ENCODE measurements around the gene TMOD4. TPM values are rescaled to one million over a fixed set of nuclear protein-coding genes. Genes with fewer than 3 reads are reported as not detected.

The TMOD4 gene
- total RNA-seq, 2 donors from 2014 or later, result not detected

DNA sequence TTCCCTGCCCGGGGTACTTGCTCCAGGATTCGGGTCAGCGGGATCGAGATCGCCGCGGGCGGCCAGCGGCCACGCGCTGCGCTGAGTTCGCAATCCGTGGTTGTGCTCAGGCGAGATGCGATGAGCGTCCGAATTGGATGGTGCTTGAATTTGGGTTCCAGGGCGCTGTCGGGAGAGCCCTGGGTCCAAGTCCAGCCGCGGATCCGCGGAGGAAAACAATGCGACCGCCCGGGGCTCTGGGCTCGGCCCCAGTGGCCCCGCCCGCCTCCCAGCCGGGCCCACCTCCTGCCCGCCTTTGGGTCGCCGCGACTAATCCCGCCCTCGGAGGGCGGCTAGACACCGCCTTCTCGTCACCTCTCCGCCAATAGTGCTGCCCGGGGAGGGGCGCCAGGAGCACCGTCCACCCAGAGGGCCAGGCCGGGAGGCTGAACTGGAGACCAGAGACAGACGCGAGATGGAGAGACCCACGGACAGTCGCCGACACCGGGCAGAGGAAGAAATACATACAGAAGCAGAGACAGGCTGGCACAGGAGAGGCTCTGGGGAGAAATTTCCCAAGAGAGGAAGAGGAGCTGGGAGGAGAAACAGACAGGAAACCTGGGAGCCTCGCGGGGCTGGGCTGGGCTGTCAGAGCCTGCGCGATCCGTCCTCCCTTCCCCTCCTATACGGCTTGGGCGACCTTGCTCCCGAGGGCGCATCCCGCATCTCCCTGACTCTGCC is 29.2 kb downstream of the TMOD4 start, which contains the start of gene SEMA6C:
SEMA6C (minus strand) TSS at position 220 of the 720 bp plus-strand sequence. CDS start 4,010 bp downstream, outside the sequence.
- DNase-seq, result peak; percentile 96
- intact Hi-C loops (cut with DNase I), result no loop called here
- ATAC-seq, result peak; percentile 95 to 97

DNA sequence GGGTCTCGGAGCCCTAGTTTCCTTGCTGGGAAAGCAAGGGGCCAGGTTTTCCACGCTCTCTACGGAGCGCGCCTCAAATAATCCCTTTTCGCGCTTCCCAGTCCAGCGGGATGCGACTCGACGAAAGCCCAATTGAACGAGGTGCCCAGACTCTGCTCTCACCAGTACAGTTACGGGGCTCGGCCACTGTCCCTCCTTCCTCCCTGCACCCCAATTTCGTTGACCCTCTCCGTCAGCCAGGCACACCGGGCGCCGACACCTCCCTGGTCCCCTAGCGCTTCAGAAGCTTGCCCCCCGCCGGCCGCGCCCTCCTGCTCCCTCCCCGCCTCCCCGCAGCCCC is 29.7 kb downstream of the TMOD4 start:
- intact Hi-C loops (cut with DNase I), result no loop called here
- ATAC-seq (peak; percentile 5 to 8), DNase-seq (no peak)

DNA sequence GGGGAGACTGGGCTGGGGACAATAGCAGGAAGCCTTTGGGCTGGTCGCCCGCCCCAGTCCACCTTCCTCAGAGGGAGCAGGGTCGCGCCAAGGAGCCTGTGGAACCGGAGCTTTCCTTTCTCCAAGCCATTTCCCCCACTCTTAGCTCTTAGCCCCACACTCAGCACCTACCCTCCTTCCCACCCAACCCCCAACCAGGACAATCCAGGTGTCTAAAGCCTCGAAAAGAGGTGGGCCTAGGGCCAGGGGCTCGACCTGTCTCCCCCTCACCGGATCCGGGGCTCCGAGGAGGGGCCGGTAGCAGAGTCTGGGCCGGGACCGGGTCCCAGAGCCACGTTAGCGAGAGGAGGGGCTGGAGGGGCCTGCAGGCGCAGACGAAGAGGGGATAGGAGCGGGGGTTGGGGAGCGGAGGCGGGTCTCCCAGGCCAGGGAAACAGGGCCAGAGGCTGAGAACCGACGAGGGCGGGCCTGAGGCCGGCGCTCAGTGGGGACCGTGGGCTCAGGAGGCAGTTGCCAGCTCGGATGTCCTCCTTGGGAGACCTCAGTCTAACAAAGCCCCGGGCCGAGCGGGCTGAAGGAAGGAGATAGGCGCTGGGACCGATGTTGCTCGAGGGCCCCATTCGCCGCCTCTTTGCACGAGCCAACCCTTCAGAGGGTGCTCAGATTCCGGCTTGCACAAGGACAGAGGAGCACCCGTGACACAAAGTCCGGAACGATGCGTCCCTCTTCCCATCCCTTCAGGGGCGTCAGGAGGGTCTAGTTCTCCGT is 30.3 kb downstream of the TMOD4 start:
- ATAC-seq (peak; percentile 7 to 13), DNase-seq (no peak)
- intact Hi-C loops (cut with DNase I), result no loop called here

DNA sequence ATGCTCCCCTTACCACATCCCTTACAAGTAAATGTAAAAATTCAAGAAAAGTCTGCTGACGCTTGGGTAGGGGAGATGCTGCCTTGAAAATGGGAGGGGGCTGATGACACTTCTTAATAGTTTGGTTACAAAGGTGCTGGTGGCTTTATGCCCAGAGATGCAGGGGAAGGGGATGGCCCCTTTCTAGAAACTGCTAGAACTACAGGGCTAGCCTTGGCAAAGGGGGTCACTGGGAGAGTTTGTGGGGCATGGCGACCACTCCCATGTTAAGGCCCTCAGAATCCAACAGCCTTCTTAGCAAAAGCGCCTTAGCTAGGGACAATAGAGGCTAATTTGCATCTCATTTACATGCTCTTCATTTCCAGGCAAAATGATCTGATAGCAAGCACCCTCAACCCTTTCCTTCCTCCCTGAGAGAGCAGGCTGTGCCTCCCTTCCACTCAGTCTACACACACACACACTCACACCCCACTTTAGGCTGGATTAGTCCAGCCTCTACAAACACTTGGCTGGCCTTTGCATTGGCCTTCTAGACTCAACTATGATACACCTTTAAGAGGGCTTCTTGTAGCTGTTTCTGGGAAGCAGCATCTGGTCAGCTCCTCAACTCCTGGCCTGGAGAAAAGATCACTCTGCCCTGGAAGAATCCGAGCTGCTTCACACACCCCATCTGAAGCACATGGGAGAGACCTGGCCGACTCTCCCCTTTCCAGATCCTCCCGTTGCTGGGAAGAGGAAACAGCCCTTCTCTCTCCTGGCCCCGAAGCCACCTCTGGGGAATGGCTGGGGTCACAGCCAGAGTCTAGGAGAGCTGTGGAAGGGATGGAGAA is 31.1 kb downstream of the TMOD4 start:
- ATAC-seq, result peak in 1 of 2 donors; percentile 4
- intact Hi-C loops (cut with DNase I), result no loop called here
- no peak for DNase-seq

DNA sequence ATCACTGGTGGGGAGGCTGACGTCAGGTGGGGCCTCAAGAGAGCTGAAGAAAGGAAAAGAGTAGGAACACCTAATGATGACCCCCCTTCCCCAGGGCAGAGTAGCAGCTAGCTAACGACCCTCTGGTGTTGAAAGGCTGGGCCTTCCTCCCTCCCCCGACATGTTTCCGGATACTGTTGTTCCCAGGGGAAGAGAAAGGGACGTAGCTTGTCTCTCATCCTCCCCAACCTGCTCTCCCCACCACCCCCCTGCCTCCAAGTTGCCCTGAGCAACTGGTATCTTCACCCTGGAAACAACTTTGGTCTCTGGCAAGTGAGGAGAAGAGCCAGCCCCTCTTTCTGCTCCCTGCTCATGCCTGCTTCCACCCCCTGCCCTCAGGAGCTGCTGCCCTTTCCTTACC is 31.8 kb downstream of the TMOD4 start:
- DNase-seq, result no peak
- intact Hi-C loops (cut with DNase I), result no loop called here
- no peak for ATAC-seq

DNA sequence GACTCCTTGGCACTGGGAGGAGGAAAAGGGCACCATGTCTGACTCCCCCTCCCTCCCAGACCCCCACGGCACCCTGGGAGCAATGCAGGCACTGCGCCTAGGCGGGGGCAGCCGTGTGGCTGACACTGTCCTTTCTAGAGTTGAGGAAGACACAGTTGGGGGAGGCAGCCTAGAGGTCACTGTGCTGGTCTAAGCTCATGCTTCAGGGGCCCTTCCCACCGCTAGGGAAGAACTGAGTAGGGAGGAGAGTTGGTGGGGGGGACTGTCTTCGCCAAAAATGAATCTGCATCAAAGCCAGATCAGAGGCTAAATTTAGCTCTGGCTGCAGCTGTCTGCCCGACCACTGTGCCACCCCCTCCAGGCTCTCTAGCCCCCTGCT is 32.7 kb downstream of the TMOD4 start:
- no peak for DNase-seq
- intact Hi-C loops (cut with DNase I), result no loop called here
- ATAC-seq, result peak in 1 of 2 donors; percentile 2

DNA sequence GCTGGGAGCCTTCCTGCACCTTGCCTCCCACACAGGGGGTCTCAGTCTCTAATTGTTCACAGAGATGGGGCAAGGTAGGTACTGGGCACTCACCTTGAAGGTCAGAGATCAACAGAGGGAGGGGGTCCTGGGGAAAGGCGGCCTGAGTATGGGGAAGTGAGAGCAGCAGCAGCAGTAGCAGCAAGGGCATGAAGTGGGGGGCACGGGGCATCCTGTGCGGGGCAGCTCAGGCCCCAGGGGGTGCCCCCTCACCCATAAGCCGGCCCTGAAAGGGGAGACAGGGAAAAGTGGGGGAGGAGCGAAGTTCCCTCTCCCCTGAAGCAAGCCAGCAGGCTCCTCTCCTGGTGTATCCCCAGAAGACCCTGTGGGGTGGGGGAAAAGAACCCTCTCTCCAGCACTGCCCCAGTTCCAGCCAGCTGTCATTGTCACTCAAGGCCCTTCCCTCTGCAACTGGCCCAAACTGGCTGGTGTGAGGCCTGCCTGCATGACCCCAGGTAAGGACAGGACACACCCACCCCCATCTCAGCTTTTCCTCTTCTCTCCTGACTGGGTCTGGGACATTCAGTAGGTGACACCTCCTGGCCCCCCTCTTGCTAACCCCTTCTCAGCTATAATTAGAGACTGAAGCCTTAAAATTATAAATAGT is 33.2 kb downstream of the TMOD4 start:
- DNase-seq (no peak), ATAC-seq (peak; percentile 2 to 7)
- intact Hi-C loops (cut with DNase I), result no loop called here

DNA sequence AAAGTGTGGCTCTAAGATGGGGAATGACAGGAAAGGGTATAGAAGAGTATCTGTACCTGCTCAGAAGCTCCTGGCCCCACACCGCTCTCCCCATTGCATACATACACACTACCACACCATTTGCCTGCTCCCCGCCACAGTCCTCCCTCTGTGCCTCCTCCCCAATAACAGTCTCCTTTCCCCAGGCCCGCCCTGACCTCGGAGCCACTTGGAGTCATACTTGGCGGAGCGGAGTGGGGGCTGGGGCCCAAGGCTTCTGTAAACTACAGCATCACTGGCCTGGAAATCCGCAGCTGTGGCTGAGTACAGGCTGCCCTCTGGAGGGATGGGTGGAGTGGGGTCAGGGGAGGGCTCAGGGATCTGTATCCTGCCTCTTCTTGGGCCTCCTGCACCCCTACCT is 38.0 kb downstream of the TMOD4 start:
- ATAC-seq (no peak), DNase-seq (no peak)
- intact Hi-C loops (cut with DNase I), result no loop called here

DNA sequence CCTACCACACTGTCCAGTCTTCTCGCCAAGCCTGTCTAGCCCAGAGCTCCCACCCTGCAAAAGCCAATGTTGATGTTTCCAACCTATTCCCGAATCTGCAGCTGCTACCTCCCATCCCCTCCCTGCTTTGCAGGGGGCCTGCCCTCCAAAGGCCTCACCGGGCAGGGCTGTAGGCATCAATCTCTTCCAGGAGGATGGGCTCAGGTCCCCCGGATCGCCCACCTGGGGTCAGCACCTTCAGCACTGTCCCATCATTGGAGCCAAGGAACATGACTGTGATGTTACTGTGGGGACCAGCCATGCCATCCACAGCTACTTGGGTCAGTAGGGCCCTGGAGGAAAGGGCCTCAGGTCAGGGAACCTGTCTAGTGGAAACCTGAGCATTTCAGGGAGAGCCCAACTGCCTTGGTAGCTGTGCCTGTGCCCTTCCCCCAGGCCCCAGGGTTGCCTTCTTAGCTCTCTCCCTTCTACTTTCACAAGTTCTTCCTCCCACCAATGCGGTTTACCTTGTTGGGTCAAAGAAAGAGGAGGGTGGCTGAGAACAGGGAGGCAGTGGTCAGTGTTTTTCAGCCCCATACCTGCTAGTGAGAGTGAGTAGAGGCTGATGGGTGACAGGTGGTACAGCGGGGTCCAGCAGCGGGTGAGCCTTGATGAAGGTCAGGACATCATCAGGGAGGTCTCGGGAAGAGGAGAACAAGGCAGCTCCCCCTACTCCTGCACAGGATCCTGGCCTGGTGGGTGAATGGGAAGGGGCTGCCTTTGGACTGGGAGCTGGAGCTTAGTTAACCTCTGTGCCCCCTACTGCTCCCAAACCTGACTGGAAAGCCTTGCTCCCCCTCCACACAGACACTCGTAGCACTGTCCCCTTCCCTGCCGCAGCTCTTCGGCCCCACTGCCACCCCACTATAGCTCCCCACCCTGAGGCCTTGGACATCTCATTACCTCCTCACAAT is 40.1 kb downstream of the TMOD4 start:
- no peak for ATAC-seq
- intact Hi-C loops (cut with DNase I), result no loop called here
- DNase-seq, result no peak

DNA sequence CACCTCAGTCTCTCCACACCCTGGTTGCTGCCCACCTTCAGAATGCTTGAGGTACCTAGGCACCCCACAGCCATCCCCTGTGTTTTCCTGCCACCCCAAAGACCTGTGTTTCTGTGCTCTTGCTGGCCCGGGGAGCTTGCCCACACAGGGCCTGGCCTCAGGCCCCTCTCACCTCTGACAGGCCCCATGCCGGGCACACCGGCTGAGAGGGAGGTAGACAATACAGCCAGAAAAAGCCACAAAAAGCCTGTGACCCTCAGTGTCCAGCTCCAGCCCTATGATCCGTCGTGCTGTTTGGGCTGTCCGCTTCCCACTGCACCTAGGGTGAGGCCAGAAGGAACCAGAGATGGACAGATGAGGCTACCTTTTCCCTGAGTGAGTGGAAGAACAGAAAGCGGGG is 40.8 kb downstream of the TMOD4 start:
- intact Hi-C loops (cut with DNase I), result no loop called here
- no peak for ATAC-seq
- no peak for DNase-seq

DNA sequence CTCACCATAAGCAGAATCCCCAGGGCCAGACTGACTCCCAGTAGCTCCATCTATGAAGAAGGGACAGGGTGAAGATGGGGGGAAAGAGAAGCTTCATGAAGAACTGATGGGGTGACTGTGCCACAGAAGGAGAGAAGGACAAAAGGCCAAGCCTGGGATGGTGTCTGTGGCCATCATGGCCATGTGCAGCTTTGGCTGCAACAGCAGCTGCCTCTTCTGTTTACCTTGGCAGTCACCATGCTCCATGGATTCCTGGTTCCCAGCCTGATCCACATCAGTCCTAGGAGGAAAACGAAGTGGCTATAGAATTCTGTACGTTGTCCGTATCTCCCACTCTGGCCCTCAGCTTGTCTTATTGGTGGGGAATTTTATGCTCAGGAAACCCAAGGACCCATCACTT is 41.4 kb downstream of the TMOD4 start:
- DNase-seq (no peak), ATAC-seq (no peak)

DNA sequence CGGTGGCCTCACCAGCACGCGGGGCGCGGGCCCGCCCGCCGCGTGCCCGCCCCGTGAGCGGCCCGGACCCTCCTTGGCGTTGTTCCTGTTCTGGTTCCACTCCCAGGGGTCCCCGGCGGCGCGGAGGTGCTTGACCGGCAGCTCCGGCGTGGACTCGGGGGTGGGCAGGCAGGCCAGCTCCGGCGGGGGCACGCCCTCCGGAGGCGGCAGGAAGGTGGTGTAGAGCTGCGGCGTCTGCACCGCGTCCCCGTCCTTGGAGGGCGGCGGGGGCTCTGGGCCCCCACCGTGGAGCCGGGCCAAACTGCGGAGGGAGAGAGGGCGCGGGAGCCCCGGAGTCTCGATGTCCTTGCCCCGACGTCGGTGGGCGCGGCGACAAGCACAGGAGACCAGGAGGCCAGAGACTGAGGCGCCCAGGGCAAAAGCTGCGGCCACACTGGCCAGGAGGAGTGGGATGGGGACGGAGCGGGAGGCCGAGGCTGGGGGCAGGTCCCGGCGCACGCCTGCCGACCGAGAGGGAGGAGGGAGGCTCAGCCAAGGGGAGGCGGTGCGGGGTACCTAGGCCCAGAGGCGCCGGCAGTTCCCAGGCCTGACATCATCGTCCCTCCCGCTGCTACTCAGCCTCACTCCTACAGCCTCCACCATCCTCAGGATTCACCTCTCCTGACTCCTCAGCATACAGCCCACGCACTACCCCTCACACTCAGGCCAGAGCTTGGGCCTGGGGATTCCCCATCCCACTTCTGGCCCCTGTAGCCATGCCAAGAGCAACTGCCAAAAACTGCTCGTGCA is 42.6 kb downstream of the TMOD4 start:
- intact Hi-C loops (cut with DNase I), result no loop called here
- DNase-seq (no peak), ATAC-seq (peak; percentile 14 to 54)

More for the DNA sequence above, 41.4 kb downstream of the TMOD4 start:
- intact Hi-C loops (cut with DNase I), result no loop called here

DNA sequence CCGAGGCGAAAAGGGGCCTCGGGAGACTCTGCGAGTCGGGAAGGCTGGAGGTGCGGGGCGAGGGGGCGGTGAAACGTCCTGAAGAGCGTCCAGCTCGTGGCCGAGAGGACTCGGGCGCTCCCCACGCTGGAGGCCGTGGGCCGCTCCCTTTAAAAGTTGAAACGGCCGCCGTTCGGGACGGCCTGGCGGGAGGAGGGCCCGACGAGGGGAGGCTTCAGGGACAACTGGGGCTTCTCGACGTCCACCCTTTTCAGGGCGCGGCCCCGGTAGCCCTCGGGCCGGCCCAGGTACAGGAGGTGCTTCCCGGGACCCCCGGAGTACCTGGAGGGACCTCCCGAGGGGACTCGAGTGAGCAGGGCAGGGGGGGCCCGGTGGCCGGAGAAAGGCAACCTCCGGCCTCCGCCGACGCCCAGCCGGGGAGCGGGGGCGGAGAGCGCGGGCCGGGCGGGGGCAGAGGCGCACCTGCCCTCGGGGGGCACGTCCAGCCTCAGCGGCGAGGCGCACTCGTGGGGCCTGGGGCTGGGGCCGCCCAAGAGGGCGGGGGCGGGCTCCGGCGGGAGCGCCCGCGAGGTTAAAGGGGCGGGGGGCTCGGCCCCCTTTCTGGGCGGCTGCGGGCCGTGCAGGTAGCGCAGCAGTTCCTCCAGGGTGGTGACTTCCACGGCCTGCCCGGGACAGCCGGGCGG is 43.3 kb downstream of the TMOD4 start:
- intact Hi-C loops (cut with DNase I), result no loop called here
- DNase-seq, result no peak
- peak in 1 of 2 donors; percentile 3 for ATAC-seq

DNA sequence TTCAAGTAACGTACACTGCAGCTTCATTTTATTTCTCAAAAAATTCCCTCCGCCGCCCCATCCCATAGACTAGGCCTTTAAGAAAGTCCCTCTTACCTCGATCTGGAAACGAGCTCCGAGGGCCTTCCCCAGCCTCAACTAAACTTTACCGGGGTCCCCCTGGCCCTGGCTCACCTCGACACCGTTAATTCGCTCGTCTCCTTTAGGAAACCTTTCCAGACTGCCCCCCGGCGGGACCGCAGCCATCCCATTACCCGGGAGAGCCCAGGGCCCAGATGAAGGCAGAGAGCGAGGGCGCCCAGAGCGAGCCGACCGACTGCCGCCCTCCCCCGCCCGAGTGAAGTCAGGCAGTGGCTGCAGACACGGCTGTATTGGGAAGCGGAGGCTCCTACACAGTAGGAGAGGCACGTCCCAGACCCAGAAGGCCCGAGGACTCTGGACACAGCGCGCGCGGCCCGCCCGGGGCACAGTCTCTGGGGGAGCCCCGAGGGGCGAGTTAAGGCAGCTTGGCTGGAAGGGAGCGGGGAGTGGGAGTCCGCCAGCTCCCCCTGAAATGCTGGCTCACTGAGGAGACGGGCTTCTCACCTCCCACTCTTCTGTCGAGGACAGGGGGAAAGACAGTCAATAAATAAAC is 44.0 kb downstream of the TMOD4 start:
- ATAC-seq, result peak; percentile 54 to 65
- peak; percentile 46 for DNase-seq
- intact Hi-C loops (cut with DNase I), result no loop called here

DNA sequence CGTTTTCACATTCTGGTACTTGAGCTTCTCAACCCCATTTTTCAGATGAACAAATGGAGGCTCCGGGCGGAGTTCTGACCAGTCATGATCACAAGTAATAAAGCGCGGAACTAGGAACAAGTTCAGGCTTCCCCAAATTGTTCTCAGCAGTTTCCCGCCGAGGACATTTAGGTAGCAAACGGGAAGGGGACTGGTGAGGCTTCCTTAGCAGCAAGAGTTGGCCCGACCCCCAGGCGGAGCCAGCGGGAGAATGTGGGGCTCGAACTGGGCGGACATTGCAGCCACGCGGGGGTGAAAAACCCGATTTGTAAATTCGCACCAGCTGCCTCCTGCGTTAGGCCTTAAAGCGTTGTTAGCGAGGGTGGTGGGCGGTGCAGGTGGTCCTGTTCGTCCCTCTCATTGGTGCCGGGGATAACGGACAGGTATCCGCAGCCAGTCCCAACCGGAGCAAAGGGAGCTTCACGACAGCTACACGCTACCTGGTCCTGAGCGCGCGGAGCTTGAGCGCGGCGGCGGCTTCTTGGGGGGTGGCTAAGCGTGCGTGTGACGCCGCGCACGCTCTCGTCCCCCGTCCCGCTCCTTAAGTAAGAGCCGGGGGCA is 44.7 kb downstream of the TMOD4 start:
- peak; percentile 88 for DNase-seq
- peak; percentile 94 to 95 for ATAC-seq
- intact Hi-C loops (cut with DNase I), result no loop called here

DNA sequence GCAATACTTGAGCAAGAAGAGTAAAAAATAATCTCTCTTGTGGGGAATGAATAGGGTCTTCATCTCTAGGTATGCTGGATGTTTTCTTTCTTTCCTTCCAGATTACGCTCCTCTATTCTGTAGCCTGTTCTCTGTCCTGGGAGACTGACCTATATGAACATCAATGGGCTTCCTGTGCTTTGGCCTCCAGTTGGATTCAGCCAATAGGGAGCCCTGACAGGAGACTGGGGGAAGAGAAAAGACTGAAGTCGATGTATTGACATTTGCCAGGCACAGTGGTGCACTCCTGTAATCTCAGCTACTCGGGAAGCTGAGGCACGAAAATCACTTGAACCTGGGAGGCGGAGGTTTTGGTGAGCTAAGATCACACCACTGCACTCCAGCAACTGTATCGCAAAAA is 47.0 kb downstream of the TMOD4 start:
- DNase-seq, result no peak
- intact Hi-C loops (cut with DNase I), result no loop called here
- ATAC-seq, result no peak

All from left cardiac atrium (tissue), 4 donors.